ENCODE results near the gene PLB1.

DNA sequence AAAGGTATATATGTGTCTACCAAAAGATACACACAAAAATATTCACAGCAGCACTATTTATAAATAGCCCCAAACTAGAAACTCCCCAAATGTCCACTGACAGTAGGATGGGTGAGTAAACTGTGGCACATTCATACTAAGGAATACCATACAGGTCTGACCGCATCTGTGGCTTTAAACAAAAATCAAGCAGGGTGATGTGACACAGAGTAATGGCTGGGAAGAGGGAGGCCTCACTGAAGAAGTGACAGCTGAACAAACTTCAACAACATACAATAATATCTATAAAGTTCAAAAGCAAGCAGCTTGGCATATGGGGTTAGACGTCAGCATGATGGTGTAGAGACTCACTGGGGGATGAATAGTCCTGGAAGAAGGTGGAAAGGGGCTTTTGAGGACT lies 140.6 kb downstream of the PLB1 start:
- TF ChIP-seq CHD2 (IDR thresholded peaks at IDR 0.05; ENCODE audit: low read length, partially characterized antibody) = no peak
- TF ChIP-seq JUN (IDR thresholded peaks at IDR 0.05) = no peak
- no peak for TF ChIP-seq ELK1 (IDR thresholded peaks at IDR 0.05; ENCODE audit: low read depth, low read length)
- TF ChIP-seq TP53 (CRISPR knock-in tag; IDR thresholded peaks at IDR 0.05) = no peak

All from A549 (cell line).